Measurements from ENCODE around the gene ZDHHC22.
A peak's percentile ranks its signal among the peaks of the same experiment; 100 is the strongest.

The ZDHHC22 gene

GRCh38 chr14:77103951-77104350, 37.6 kb downstream of the ZDHHC22 start:
- Histone ChIP-seq H2AK5ac (ENCODE audit: low read length, severe bottlenecking) (no peak overlapping the region), H2BK15ac (ENCODE audit: low read depth, poor library complexity, severe bottlenecking) (no peak overlapping the region), H2AFZ (ENCODE audit: low read depth, low read length) (no peak overlapping the region), H2BK5ac (ENCODE audit: low read depth, low read length, poor library complexity, severe bottlenecking) (no peak overlapping the region), H3K23ac (ENCODE audit: low read length in 2 of 2) (no peak overlapping the region), H2BK12ac (ENCODE audit: low read length in 2 of 2) (no peak overlapping the region), H3K36me3 (ENCODE audit: control insufficient read depth in 1 of 2, insufficient read depth in 2 of 2, low read depth in 1 of 2, low read length in 2 of 2) (peaks cover 0 to 31% of the 10 kb centered on the region in 2 experiments), H3K14ac (ENCODE audit: low read length in 2 of 2) (no peak overlapping the region), H3K79me1 (replicated peaks; ENCODE audit: low read length, poor library complexity, severe bottlenecking) (peaks cover 26% of the 10 kb centered on the region), H2BK120ac (ENCODE audit: low read depth, low read length) (no peak overlapping the region), H3K4ac (ENCODE audit: low read depth in 1 of 2, low read length in 2 of 2) (no peak overlapping the region), H3K9ac (ENCODE audit: low read length) (no peak overlapping the region), H3K4me3 (ENCODE audit: insufficient read depth in 1 of 2, low read depth in 1 of 2, low read length in 2 of 2) (no peak overlapping the region), H3K4me2 (ENCODE audit: low read length, poor library complexity, severe bottlenecking) (no peak overlapping the region), H3K27ac (ENCODE audit: low read length, poor library complexity, severe bottlenecking) (no peak overlapping the region), H3K18ac (ENCODE audit: low read depth in 1 of 2, low read length in 2 of 2) (no peak overlapping the region), H3K4me1 (ENCODE audit: control insufficient read depth, insufficient read depth, low read depth, low read length) (peaks cover 1% of the 10 kb centered on the region), H3K27me3 (ENCODE audit: control insufficient read depth in 1 of 2, insufficient read depth in 1 of 2, low read length in 2 of 2) (no peaks in the 10 kb centered on the region), H3K9me3 (ENCODE audit: control insufficient read depth, low read length) (no peaks in the 10 kb centered on the region), H4K8ac (ENCODE audit: low read length) (no peak overlapping the region), H4K91ac (ENCODE audit: low read length) (no peak overlapping the region)
- no peak for DNase-seq
- WGBS: over 99% methylated on average over 6 of the region's 6 CpGs

GRCh38 chr14:77103475-77103874, 38.1 kb downstream of the ZDHHC22 start:
- no peak for DNase-seq
- H3K14ac ChIP-seq (ENCODE audit: low read length in 2 of 2): no peak overlapping the region
- H3K79me1 ChIP-seq (replicated peaks; ENCODE audit: low read length, poor library complexity, severe bottlenecking): peaks cover 28% of the 10 kb centered on the region
- peaks cover 0 to 29% of the 10 kb centered on the region in 2 experiments for H3K36me3 ChIP-seq (ENCODE audit: control insufficient read depth in 1 of 2, insufficient read depth in 2 of 2, low read depth in 1 of 2, low read length in 2 of 2)
- H3K4me1 ChIP-seq (ENCODE audit: control insufficient read depth, insufficient read depth, low read depth, low read length): peaks cover 5% of the 10 kb centered on the region
- H3K27me3 ChIP-seq (ENCODE audit: control insufficient read depth in 1 of 2, insufficient read depth in 1 of 2, low read length in 2 of 2): no peaks in the 10 kb centered on the region
- no peak overlapping the region for H4K91ac ChIP-seq (ENCODE audit: low read length)
- no peak overlapping the region for H2AK5ac ChIP-seq (ENCODE audit: low read length, severe bottlenecking)
- no peak overlapping the region for H3K23ac ChIP-seq (ENCODE audit: low read length in 2 of 2)
- no peak overlapping the region for H2AFZ ChIP-seq (ENCODE audit: low read depth, low read length)
- H3K4me3 ChIP-seq (ENCODE audit: insufficient read depth in 1 of 2, low read depth in 1 of 2, low read length in 2 of 2): no peak overlapping the region
- no peak overlapping the region for H3K9ac ChIP-seq (ENCODE audit: low read length)
- H2BK12ac ChIP-seq (ENCODE audit: low read length in 2 of 2): no peak overlapping the region
- no peak overlapping the region for H4K8ac ChIP-seq (ENCODE audit: low read length)
- no peak overlapping the region for H2BK15ac ChIP-seq (ENCODE audit: low read depth, poor library complexity, severe bottlenecking)
- H3K4me2 ChIP-seq (ENCODE audit: low read length, poor library complexity, severe bottlenecking): no peak overlapping the region
- H3K18ac ChIP-seq (ENCODE audit: low read depth in 1 of 2, low read length in 2 of 2): no peak overlapping the region
- H2BK5ac ChIP-seq (ENCODE audit: low read depth, low read length, poor library complexity, severe bottlenecking): no peak overlapping the region
- no peak overlapping the region for H2BK120ac ChIP-seq (ENCODE audit: low read depth, low read length)
- H3K27ac ChIP-seq (ENCODE audit: low read length, poor library complexity, severe bottlenecking): no peak overlapping the region
- H3K4ac ChIP-seq (ENCODE audit: low read depth in 1 of 2, low read length in 2 of 2): no peak overlapping the region
- H3K9me3 ChIP-seq (ENCODE audit: control insufficient read depth, low read length): no peaks in the 10 kb centered on the region

GRCh38 chr14:77102154-77102553, 39.4 kb downstream of the ZDHHC22 start:
- Histone ChIP-seq H4K8ac (ENCODE audit: low read length) (no peak overlapping the region), H3K9ac (ENCODE audit: low read length) (no peak overlapping the region)
- 40% methylated on average over 3 of the region's 4 CpGs for WGBS

GRCh38 chr14:77100961-77101360, 40.6 kb downstream of the ZDHHC22 start:
- Histone ChIP-seq H3K79me1 (replicated peaks; ENCODE audit: low read length, poor library complexity, severe bottlenecking) (peaks cover 34% of the 10 kb centered on the region), H3K4ac (ENCODE audit: low read depth in 1 of 2, low read length in 2 of 2) (no peak overlapping the region), H4K8ac (ENCODE audit: low read length) (peak overlapping the region; percentile 21), H4K91ac (ENCODE audit: low read length) (no peak overlapping the region), H3K4me1 (ENCODE audit: control insufficient read depth, insufficient read depth, low read depth, low read length) (peaks cover 5% of the 10 kb centered on the region), H2BK120ac (ENCODE audit: low read depth, low read length) (no peak overlapping the region), H3K27me3 (ENCODE audit: control insufficient read depth in 1 of 2, insufficient read depth in 1 of 2, low read length in 2 of 2) (no peaks in the 10 kb centered on the region), H3K4me2 (ENCODE audit: low read length, poor library complexity, severe bottlenecking) (no peak overlapping the region), H2BK5ac (ENCODE audit: low read depth, low read length, poor library complexity, severe bottlenecking) (no peak overlapping the region), H2AK5ac (ENCODE audit: low read length, severe bottlenecking) (no peak overlapping the region), H3K4me3 (ENCODE audit: insufficient read depth in 1 of 2, low read depth in 1 of 2, low read length in 2 of 2) (no peak overlapping the region), H3K27ac (ENCODE audit: low read length, poor library complexity, severe bottlenecking) (no peak overlapping the region), H3K36me3 (ENCODE audit: control insufficient read depth in 1 of 2, insufficient read depth in 2 of 2, low read depth in 1 of 2, low read length in 2 of 2) (peaks cover 0 to 6% of the 10 kb centered on the region in 2 experiments), H3K23ac (ENCODE audit: low read length in 2 of 2) (no peak overlapping the region), H3K18ac (ENCODE audit: low read depth in 1 of 2, low read length in 2 of 2) (no peak overlapping the region), H3K14ac (ENCODE audit: low read length in 2 of 2) (no peak overlapping the region), H2AFZ (ENCODE audit: low read depth, low read length) (no peak overlapping the region), H2BK12ac (ENCODE audit: low read length in 2 of 2) (no peak overlapping the region), H2BK15ac (ENCODE audit: low read depth, poor library complexity, severe bottlenecking) (no peak overlapping the region), H3K9me3 (ENCODE audit: control insufficient read depth, low read length) (no peaks in the 10 kb centered on the region), H3K9ac (ENCODE audit: low read length) (no peak overlapping the region)
- DNase-seq: no peak
- 81% methylated on average over 3 of the region's 3 CpGs for WGBS

More at GRCh38 chr14:77102154-77102553, 39.4 kb downstream of the ZDHHC22 start:
- H3K14ac ChIP-seq (ENCODE audit: low read length in 2 of 2): no peak overlapping the region
- DNase-seq: no peak
- H4K91ac ChIP-seq (ENCODE audit: low read length): no peak overlapping the region
- no peak overlapping the region for H3K4ac ChIP-seq (ENCODE audit: low read depth in 1 of 2, low read length in 2 of 2)
- H2BK120ac ChIP-seq (ENCODE audit: low read depth, low read length): no peak overlapping the region
- no peak overlapping the region for H2AK5ac ChIP-seq (ENCODE audit: low read length, severe bottlenecking)
- no peak overlapping the region for H2AFZ ChIP-seq (ENCODE audit: low read depth, low read length)
- H3K27ac ChIP-seq (ENCODE audit: low read length, poor library complexity, severe bottlenecking): no peak overlapping the region
- H3K18ac ChIP-seq (ENCODE audit: low read depth in 1 of 2, low read length in 2 of 2): no peak overlapping the region
- no peak overlapping the region for H2BK15ac ChIP-seq (ENCODE audit: low read depth, poor library complexity, severe bottlenecking)
- H3K27me3 ChIP-seq (ENCODE audit: control insufficient read depth in 1 of 2, insufficient read depth in 1 of 2, low read length in 2 of 2): no peaks in the 10 kb centered on the region
- no peak overlapping the region for H2BK5ac ChIP-seq (ENCODE audit: low read depth, low read length, poor library complexity, severe bottlenecking)
- peaks cover 0 to 18% of the 10 kb centered on the region in 2 experiments for H3K36me3 ChIP-seq (ENCODE audit: control insufficient read depth in 1 of 2, insufficient read depth in 2 of 2, low read depth in 1 of 2, low read length in 2 of 2)
- no peak overlapping the region for H3K23ac ChIP-seq (ENCODE audit: low read length in 2 of 2)
- no peak overlapping the region for H2BK12ac ChIP-seq (ENCODE audit: low read length in 2 of 2)
- H3K4me1 ChIP-seq (ENCODE audit: control insufficient read depth, insufficient read depth, low read depth, low read length): peaks cover 5% of the 10 kb centered on the region
- no peaks in the 10 kb centered on the region for H3K9me3 ChIP-seq (ENCODE audit: control insufficient read depth, low read length)
- peaks cover 32% of the 10 kb centered on the region for H3K79me1 ChIP-seq (replicated peaks; ENCODE audit: low read length, poor library complexity, severe bottlenecking)
- no peak overlapping the region for H3K4me3 ChIP-seq (ENCODE audit: insufficient read depth in 1 of 2, low read depth in 1 of 2, low read length in 2 of 2)
- no peak overlapping the region for H3K4me2 ChIP-seq (ENCODE audit: low read length, poor library complexity, severe bottlenecking)

All from mesenchymal stem cell (in vitro differentiated cells and primary cell).